ENCODE results near the gene PAPSS2. TPM values are rescaled to one million over a fixed set of nuclear protein-coding genes. Genes with fewer than 3 reads are reported as not detected.

PAPSS2 gene
- total and polyA plus RNA-seq, 2 experiments from 2014 or later: 13.2 to 19.6 TPM

DNA sequence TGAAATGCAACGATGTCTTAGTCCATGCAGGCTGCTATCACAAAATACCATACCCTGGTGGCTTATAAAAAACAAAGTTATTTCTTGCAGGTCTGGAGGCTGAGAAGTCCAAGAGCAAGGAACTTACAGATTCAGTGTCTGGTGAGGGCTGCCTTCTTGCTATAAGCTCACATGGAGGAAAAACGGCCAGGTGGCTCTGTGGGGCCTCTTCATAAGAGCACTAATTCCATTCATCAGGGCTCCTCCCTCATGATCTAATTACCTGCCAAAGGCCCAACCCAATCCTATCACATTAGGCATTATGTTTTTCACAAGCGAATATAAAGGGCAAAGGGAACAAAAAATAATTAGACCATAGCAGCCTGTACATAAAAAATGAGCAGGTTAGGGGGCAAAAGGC lies 35.4 kb downstream of the PAPSS2 start (continued):
- TF ChIP-seq, protein P1, sequence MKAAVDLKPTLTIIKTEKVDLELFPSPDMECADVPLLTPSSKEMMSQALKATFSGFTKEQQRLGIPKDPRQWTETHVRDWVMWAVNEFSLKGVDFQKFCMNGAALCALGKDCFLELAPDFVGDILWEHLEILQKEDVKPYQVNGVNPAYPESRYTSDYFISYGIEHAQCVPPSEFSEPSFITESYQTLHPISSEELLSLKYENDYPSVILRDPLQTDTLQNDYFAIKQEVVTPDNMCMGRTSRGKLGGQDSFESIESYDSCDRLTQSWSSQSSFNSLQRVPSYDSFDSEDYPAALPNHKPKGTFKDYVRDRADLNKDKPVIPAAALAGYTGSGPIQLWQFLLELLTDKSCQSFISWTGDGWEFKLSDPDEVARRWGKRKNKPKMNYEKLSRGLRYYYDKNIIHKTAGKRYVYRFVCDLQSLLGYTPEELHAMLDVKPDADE (IDR thresholded peaks at IDR 0.05): no peak
- no peak for TF ChIP-seq EZH2 (IDR thresholded peaks at IDR 0.05; ENCODE audit: low read depth, unreplicated experiment)
- TF ChIP-seq STAT1 (IDR thresholded peaks at IDR 0.05; ENCODE audit: unreplicated experiment): no peak
- TF ChIP-seq ZNF331 (CRISPR knock-in tag; IDR thresholded peaks at IDR 0.05; ENCODE audit: low read depth): no peak
- no peak for TF ChIP-seq CREB1 (CRISPR knock-in tag; IDR thresholded peaks at IDR 0.05; ENCODE audit: low read depth)
- no peak for TF ChIP-seq ZNF114 (CRISPR knock-in tag; IDR thresholded peaks at IDR 0.05)
- TF ChIP-seq, protein P2, sequence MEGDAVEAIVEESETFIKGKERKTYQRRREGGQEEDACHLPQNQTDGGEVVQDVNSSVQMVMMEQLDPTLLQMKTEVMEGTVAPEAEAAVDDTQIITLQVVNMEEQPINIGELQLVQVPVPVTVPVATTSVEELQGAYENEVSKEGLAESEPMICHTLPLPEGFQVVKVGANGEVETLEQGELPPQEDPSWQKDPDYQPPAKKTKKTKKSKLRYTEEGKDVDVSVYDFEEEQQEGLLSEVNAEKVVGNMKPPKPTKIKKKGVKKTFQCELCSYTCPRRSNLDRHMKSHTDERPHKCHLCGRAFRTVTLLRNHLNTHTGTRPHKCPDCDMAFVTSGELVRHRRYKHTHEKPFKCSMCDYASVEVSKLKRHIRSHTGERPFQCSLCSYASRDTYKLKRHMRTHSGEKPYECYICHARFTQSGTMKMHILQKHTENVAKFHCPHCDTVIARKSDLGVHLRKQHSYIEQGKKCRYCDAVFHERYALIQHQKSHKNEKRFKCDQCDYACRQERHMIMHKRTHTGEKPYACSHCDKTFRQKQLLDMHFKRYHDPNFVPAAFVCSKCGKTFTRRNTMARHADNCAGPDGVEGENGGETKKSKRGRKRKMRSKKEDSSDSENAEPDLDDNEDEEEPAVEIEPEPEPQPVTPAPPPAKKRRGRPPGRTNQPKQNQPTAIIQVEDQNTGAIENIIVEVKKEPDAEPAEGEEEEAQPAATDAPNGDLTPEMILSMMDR (conservative IDR thresholded peaks at IDR 0.05; ENCODE audit: low read depth in 2 of 2): no peak

DNA sequence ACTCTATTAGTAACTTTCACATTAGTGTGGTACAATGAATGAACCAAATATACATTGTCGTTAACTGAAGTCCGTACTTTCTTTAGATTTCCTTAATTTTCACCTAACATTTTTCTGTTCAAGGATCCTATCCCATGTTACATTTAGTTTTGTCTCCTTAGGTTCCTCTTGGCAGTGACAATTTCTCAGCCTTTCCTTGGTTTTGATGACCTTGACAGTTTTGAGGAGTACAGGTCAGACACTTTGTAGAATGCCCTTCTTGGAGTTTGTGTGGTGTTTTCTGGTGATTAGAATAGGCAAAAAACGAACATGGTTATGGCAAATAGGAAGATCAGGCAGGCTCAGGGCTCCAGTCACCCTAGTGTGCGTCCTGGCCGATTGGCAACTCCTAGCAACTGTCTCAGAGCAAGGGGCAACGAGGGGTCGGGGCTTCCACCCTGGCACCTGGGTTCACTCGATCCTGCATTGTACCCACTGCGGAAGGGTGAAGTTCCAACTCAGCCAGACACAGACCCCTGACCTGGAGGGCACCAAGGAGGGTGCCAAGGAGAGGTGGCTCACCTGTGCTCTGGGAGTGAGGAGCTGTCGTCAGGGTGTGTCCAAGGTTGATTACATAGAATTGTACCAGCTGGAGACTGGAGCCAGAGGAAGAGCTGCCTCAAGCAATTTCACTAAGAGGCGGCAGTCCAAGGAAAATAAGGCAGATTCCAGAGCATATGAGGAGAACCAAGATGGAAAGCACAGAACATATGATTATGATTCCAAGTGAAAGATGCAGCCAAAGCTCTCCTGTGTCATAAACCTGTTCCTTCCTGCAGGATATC lies 37.5 kb downstream of the PAPSS2 start:
- no peak for DNase-seq (ENCODE audit: low spot score)
- H3K36me3 Mint-ChIP-seq (ENCODE audit: low read depth): no peaks in the 10 kb centered on the region
- Histone ChIP-seq H3F3A (replicated peaks; ENCODE audit: low read depth) (no peaks in the 10 kb centered on the region), H2AFZ (no peak overlapping the region), H3K79me2 (replicated peaks; ENCODE audit: insufficient read depth) (no peaks in the 10 kb centered on the region), H3K27ac (ENCODE audit: low read depth) (no peak overlapping the region), H3K27me3 (ENCODE audit: insufficient read depth) (no peaks in the 10 kb centered on the region), H3K4me1 (ENCODE audit: insufficient read depth) (no peaks in the 10 kb centered on the region), H3K4me2 (no peak overlapping the region), H3K9me2 (ENCODE audit: insufficient read depth) (no peaks in the 10 kb centered on the region), H3K4me3 (no peak overlapping the region), H4K20me1 (replicated peaks; ENCODE audit: insufficient read depth) (no peaks in the 10 kb centered on the region), H3K36me3 (ENCODE audit: insufficient read depth) (no peaks in the 10 kb centered on the region)
- no peak overlapping the region for H3K4me3 Mint-ChIP-seq
- no peaks in the 10 kb centered on the region for H3K9me3 Mint-ChIP-seq
- peaks cover 3% of the 10 kb centered on the region for H3K27me3 Mint-ChIP-seq (ENCODE audit: insufficient read depth, low read depth, poor library complexity)
- peaks cover 4% of the 10 kb centered on the region; the same call in 2 of the 3 replicates for H3K4me1 Mint-ChIP-seq
- no peak for ATAC-seq
- no peak overlapping the region for H3K27ac Mint-ChIP-seq
- TF ChIP-seq, protein P3, sequence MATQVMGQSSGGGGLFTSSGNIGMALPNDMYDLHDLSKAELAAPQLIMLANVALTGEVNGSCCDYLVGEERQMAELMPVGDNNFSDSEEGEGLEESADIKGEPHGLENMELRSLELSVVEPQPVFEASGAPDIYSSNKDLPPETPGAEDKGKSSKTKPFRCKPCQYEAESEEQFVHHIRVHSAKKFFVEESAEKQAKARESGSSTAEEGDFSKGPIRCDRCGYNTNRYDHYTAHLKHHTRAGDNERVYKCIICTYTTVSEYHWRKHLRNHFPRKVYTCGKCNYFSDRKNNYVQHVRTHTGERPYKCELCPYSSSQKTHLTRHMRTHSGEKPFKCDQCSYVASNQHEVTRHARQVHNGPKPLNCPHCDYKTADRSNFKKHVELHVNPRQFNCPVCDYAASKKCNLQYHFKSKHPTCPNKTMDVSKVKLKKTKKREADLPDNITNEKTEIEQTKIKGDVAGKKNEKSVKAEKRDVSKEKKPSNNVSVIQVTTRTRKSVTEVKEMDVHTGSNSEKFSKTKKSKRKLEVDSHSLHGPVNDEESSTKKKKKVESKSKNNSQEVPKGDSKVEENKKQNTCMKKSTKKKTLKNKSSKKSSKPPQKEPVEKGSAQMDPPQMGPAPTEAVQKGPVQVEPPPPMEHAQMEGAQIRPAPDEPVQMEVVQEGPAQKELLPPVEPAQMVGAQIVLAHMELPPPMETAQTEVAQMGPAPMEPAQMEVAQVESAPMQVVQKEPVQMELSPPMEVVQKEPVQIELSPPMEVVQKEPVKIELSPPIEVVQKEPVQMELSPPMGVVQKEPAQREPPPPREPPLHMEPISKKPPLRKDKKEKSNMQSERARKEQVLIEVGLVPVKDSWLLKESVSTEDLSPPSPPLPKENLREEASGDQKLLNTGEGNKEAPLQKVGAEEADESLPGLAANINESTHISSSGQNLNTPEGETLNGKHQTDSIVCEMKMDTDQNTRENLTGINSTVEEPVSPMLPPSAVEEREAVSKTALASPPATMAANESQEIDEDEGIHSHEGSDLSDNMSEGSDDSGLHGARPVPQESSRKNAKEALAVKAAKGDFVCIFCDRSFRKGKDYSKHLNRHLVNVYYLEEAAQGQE (IDR thresholded peaks at IDR 0.05; ENCODE audit: unreplicated experiment): no peak
- TF ChIP-seq CREB1 (CRISPR knock-in tag; IDR thresholded peaks at IDR 0.05; ENCODE audit: low read depth) (no peak), JUNB (IDR thresholded peaks at IDR 0.05; ENCODE audit: unreplicated experiment) (no peak), ZNF331 (CRISPR knock-in tag; IDR thresholded peaks at IDR 0.05; ENCODE audit: low read depth) (no peak), EZH2phosphoT487 (IDR thresholded peaks at IDR 0.05; ENCODE audit: unreplicated experiment) (no peak), ZNF114 (CRISPR knock-in tag; IDR thresholded peaks at IDR 0.05) (no peak), STAT1 (IDR thresholded peaks at IDR 0.05; ENCODE audit: unreplicated experiment) (no peak), NANOG (IDR thresholded peaks at IDR 0.05; ENCODE audit: borderline replicate concordance) (no peak)
- TF ChIP-seq, protein P1 (IDR thresholded peaks at IDR 0.05): no peak

Measured in GM23338 (cell line).